Stimulated activated CD8-positive, alpha-beta memory T cell treated with anti-CD3 and anti-CD28 coated beads, Interleukin-12 subunit alpha, Interleukin-12 subunit beta, amount 100 ng/mL, for 1 hour (primary cell): Measurements from ENCODE around the gene FXR2.

Experiments used
- DNase-seq: peaks from one replicate; pipeline ENCODE4 v3.0.0-alpha.2; 2020; ENCODE audit warnings: low read depth

Gene FXR2

DNA sequence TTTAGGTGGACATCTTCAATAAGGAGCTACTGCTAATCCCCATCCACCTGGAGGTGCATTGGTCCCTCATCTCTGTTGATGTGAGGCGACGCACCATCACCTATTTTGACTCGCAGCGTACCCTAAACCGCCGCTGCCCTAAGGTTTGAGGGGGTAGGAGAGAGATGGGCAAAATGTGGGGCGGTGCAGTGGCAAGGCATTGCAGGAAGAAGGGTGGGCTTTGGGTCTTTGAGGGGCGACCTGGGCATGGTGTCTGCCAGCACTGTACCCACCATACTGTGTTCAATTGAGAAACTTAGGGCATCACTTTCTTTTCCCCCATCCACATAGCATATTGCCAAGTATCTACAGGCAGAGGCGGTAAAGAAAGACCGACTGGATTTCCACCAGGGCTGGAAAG, 44.3 kb downstream of the FXR2 start:
- no peak for DNase-seq

GRCh38 chr17:7569571-7569970, 45.1 kb downstream of the FXR2 start:
- no peak for DNase-seq

DNA sequence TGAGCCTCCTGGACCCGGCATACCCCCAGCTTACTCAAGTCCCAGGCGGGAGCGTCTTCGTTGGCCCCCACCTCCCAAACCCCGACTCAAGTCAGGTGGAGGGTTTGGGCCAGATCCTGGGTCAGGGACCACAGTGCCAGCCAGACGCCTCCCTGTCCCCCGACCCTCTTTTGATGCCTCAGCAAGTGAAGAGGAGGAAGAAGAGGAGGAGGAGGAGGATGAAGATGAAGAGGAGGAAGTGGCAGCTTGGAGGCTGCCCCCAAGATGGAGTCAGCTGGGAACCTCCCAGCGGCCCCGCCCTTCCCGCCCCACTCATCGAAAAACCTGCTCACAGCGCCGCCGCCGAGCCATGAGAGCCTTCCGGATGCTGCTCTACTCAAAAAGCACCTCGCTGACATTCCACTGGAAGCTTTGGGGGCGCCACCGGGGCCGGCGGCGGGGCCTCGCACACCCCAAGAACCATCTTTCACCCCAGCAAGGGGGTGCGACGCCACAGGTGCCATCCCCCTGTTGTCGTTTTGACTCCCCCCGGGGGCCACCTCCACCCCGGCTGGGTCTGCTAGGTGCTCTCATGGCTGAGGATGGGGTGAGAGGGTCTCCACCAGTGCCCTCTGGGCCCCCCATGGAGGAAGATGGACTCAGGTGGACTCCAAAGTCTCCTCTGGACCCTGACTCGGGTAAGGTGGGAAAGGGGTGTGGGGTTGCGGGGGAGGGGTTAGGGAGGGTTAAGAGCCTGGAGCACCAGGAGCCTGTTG, 51.4 kb downstream of the FXR2 start:
- no peak for DNase-seq

DNA sequence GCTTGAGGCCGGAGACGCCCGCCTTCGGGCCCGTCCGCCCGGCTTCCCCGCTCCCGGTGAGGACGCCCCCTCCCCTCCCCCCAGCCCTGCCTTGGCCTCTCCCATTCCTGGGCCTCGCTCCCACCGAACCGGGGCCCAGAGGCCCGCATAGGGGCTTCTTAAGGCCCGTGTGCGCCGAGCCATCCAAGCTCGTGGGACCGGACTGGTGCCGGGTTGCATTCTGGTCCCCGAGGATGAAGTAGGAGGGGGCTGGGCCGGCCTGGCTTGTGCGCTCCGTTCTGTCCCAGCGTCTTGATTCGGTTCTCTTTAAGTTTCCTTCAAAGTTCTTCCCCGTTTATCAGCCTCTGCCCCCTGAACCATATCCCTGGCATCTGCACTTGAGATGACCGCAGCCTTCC, 52.5 kb downstream of the FXR2 start:
- DNase-seq: no peak

- DNase-seq: peak; percentile 79
Measured at GRCh38 chr17:7561589-7562207, 53.0 kb downstream of the FXR2 start, which contains the start of gene SENP3. Gene SENP3 (plus strand): TSS chr17:7561919. CDS start chr17:7563077, 1,158 bp downstream.

- DNase-seq: peak; percentile 79
Measured at GRCh38 chr17:7561028-7561575, 53.6 kb downstream of the FXR2 start.

DNA sequence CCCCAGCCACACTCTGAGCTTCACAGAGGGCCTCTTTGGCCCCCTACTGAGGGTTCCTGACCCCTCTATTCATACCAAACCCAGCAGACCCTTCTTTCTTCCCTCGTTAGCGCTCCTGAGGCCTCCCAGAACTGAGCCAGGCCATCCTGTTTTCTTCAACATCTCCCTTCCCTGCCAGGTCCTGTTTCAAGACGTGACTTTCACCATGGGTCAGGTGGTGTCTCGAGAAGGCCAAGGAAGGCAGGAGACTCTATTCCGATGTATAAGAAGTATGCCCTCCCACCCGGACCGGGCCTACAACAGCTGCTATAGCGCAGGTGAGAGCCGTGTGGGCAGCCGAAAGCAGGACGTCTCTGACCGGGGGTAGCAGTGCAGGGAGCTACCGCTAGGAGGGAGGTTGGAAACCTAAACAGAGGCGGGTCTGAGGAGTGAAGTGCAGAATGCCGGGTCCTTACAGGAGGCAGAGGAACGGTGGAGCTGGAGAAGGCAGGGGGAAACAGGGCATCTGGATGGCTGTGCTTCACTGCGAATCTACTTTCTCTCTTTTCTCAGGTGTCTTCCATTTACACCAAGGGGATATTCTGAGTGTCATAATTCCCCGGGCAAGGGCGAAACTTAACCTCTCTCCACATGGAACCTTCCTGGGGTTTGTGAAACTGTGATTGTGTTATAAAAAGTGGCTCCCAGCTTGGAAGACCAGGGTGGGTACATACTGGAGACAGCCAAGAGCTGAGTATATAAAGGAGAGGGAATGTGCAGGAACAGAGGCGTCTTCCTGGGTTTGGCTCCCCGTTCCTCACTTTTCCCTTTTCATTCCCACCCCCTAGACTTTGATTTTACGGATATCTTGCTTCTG, 54.3 kb downstream of the FXR2 start:
- DNase-seq: no peak

DNA sequence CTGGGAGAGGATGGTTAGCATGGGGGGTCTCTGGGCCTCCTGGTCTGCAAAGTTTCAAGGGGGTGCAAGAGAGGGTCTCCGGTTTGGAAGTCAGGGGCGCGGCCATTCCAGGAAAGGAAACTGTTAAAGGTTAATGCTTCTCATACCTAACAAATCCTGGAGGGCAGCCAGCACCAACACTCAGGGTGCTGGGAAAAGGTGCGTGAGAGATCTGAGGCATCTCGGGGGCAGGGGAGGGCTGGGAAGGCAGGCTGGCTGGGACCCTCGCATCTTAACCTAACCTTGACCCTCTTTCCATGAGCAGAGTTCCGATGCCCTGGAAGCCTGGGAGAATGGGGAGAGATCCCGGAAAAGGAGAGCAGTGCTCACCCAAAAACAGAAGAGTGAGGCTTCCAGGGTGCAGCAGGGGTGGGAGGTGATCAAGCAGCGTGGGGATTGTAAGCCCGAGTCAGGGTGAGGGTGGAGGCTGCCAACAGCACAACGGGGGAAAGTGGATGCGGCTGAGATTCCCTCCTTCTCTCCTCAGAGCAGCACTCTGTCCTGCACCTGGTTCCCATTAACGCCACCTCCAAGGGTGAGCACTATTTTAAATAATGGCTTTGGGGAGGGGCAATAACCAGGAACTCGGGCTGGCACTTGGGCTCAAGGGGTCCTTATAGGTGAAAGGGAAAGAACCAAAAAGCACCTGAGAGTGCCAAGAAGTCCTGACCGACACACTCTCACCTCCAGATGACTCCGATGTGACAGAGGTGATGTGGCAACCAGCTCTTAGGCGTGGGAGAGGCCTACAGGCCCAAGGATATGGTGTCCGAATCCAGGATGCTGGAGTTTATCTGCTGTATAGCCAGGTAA, 55.2 kb downstream of the FXR2 start:
- no peak for DNase-seq

GRCh38 chr17:7558544-7559319, 56.0 kb downstream of the FXR2 start, which contains the start of gene TNFSF13:
Gene TNFSF13 (plus strand): TSS chr17:7558750. CDS start chr17:7559040, 290 bp downstream.
- DNase-seq: no peak

DNA sequence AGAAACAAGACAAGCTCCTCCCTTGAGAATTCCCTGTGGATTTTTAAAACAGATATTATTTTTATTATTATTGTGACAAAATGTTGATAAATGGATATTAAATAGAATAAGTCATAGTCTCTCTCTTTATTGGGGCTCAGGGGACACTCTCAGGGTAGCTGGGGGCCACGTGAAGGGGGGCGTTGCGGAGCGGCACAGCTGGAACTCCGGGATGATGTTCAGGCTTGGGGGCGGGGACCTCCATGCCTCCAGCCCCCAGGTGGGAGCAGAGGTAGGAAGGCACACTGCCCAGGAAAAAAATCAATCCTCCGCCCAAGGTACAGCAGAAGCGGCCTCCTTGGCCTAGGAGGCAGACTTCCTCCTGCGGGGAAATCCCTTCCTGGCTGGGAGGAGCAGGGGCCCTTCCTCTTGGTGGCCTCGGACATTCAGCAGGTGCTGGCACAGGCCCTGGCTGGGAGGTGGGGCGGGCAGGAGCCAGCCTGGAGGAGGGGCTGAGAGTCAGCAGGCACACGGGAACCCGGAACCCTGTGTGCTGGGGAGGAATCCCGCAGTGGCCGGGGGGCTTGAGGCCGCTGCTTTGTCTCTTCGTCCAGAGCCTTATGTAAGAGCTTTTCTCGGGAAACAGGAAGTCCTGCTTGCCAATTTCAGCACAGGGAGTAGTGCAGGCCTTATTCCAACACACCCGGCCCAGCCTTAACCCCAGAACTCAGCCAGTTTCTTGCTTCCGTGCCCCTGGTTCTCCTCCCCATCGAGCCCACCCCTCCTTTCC, 56.7 kb downstream of the FXR2 start:
- DNase-seq: no peak

- DNase-seq: no peak
Measured at GRCh38 chr17:7557147-7557764, 57.4 kb downstream of the FXR2 start.

- no peak for DNase-seq
Measured at GRCh38 chr17:7556627-7557026, 58.1 kb downstream of the FXR2 start.

DNA sequence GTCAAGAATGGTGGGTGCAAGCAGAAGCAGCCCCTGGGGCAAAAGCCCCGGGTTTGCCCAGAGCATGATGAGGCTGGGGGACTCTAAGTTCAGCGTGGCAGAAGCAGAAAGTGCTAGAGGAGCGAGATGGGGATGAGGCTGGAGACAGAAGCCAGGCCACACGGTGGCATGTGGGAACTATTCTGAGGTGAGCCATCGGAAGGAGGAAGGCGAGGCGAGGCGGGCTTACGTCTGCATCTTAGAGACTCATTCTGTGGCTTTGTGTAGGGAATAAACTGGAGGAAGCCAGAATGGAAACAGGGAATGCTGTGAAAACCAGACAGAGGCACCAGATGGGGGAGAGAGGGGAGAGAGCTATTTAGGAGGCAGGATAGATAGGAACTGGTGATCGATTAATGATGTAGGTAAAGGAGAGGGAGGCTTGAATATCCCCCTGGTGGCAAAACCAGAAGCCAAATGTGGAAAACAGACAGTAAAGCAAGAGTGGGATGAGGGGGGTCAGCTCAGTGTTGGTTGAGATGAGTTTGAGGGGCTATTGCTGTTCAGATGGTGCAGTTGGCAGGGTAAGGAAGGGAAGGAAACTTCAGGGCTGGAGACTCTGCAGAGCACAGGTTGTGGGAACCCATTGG, 59.3 kb downstream of the FXR2 start:
- no peak for DNase-seq

GRCh38 chr17:7553356-7553755, 61.3 kb downstream of the FXR2 start:
- DNase-seq: no peak

DNA sequence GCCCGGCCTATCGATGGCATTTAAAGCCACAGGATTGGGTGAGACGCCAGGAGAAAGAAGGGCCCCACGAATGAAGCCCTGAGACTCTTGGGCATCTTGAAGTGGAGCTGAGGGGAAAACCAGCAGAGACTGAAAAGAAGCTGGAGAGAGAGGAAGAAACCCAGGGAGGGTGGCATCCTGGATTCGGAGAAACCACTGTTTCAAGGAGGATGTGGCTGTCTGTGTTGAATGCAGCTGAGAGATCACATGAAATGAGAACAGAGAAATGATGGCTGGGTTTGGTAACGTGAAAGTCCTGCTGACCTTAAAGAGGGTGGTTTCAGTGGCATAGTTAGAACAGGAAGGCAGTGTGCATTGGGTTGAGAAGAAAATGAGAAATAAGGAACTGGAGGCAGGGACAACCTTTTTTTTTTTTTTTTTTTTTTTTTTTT, 62.1 kb downstream of the FXR2 start:
- no peak for DNase-seq

- no peak for DNase-seq
Measured at GRCh38 chr17:7551396-7551795, 63.3 kb downstream of the FXR2 start.

GRCh38 chr17:7550344-7550743, 64.4 kb downstream of the FXR2 start:
- no peak for DNase-seq

- no peak for DNase-seq
Measured at GRCh38 chr17:7549401-7550055, 65.2 kb downstream of the FXR2 start.
